RWPE1 (cell line): Measurements from ENCODE around the gene COA8.

Source experiments
- CTCF ChIA-PET: fragments of 350-600 bp; sonication (Branson Sonifier 250); formaldehyde crosslinking; extraction: SDS; loops from one replicate; lab custom pipeline; 2021; lab: Yijun Ruan, JAX
- POLR2A ChIA-PET: fragments of 400-600 bp; formaldehyde crosslinking; extraction: SDS; loops from one replicate; lab custom pipeline; 2020; ENCODE audit warnings: antibody characterized with exemption; ENCODE audit not compliant: low non-redundant PET; lab: Yijun Ruan, JAX
- DNase-seq: peaks from one replicate; pipeline ENCODE4 v3.0.0; 2012; ENCODE audit warnings: low spot score
- H3K27ac ChIP-seq: fragments of 450-650 bp; 2 replicates; pipeline ENCODE4 v1.5.1; 2017
- TF ChIP-seq, protein P1 (sequence below): fragments of 450-650 bp; conservative IDR thresholded peaks from 2 replicates; pipeline ENCODE4 v1.5.1; 2017; ENCODE audit warnings: low read depth, mild to moderate bottlenecking

Gene COA8

DNA sequence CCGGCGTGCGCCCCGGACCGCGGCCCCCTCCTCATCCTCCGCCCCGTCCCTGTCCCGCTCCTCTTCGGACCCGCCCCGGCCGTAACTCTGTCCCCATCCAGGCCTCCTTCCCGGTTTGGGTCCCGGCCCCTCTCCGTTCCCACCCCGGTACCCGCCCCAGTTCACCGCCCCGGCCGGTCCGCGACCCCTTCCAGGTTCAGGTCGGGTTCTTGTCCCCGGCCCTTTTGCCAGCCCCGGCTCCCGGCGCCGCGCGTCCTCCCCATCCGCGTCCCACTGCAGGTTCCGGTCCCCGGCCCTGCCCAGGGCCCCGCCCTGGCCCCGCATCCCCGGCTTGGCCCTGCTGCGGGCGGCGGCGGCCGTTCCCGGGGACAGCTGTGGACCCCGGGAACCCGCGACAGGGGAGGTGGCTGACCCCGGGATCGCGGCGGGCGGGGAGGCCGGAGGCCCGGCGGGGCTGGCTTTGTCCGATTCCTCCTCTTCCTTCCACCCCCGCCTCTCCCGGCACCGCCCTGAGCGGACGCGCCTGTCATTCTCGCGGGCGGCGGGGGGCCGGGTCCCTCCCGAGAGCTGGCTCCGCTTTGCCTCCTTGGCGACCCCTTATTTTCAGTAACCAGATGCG, 66.9 kb downstream of the COA8 start:
- POLR2A ChIA-PET, result no interaction called here

DNA sequence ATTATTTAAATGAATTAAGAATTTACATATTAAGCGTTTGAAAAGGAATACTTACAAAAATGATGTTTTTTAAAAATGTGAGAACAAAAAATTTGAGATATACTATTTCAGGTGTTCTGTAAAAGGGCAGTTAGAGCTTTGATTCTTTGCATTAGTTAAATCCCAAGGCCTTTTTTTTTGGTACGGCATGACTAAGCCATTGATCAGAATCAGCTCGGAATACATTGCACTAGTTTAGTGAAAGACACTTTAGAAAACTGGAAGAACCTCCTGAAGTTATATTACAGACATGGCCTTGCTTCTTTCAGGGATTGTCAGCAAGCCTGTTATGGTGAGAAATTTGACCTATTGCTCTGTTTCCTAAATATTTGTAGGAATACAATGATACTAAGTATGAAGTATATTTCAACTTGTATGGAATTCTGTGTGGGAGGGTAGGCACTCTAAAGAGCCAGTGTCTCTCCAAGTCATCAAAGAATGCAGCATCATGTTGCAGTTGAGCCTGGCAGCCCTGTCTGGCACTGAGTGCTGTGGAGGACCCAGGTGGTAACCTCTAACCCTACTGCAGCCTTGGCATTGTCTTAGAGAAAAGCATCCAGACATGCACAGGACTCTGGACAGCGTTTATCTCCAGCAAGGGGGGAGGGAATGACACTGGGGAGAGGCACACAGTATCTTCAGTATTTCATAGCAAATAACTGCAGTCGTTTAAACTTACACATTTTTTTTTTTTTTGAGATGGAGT, 67.8 kb downstream of the COA8 start:
- DNase-seq, result no peak
- ChIA-PET CTCF (no interaction called here), POLR2A (interaction anchor here (0.7 kb wide), 1 partner anchor 52 kb away, joined by 3 read pairs; no protein-coding TSS in a partner anchor)
- TF ChIP-seq, protein P1, sequence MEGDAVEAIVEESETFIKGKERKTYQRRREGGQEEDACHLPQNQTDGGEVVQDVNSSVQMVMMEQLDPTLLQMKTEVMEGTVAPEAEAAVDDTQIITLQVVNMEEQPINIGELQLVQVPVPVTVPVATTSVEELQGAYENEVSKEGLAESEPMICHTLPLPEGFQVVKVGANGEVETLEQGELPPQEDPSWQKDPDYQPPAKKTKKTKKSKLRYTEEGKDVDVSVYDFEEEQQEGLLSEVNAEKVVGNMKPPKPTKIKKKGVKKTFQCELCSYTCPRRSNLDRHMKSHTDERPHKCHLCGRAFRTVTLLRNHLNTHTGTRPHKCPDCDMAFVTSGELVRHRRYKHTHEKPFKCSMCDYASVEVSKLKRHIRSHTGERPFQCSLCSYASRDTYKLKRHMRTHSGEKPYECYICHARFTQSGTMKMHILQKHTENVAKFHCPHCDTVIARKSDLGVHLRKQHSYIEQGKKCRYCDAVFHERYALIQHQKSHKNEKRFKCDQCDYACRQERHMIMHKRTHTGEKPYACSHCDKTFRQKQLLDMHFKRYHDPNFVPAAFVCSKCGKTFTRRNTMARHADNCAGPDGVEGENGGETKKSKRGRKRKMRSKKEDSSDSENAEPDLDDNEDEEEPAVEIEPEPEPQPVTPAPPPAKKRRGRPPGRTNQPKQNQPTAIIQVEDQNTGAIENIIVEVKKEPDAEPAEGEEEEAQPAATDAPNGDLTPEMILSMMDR, result no peak
- H3K27ac ChIP-seq, result peak overlapping the region; percentile 55

More for the DNA sequence above, 66.9 kb downstream of the COA8 start:
- CTCF ChIA-PET, result interaction anchor here (0.5 to 0.6 kb wide), 2 partner anchors 37 to 58 kb away, joined by 3 to 6 read pairs; no protein-coding TSS in a partner anchor
- DNase-seq, result peak; percentile 38
- TF ChIP-seq, protein P1, result no peak
- peak overlapping the region; percentile 97 for H3K27ac ChIP-seq

DNA sequence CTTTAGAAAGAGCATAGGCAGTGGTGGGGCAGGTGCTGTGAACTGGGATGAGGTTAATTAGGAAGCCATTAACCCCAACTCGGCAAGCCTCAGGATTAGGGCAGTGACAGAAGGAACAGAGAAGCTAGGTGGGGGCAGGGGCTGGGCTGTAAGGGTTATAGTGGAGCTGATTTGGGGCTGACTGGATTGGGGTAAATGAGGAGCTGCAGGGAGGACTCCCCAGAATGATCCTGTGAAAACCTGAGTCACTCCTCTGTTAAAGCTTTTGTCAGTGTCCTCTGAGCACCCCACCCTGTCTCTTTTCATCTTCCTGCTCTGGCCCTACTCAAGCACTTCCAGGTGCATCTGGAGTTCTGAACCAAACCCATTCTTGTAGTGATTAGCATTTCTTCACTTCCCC, 70.6 kb downstream of the COA8 start:
- no peak for DNase-seq
- CTCF ChIA-PET, result no interaction called here
- H3K27ac ChIP-seq, result peak overlapping the region; percentile 55
- POLR2A ChIA-PET, result no interaction called here
- TF ChIP-seq, protein P1, result no peak

DNA sequence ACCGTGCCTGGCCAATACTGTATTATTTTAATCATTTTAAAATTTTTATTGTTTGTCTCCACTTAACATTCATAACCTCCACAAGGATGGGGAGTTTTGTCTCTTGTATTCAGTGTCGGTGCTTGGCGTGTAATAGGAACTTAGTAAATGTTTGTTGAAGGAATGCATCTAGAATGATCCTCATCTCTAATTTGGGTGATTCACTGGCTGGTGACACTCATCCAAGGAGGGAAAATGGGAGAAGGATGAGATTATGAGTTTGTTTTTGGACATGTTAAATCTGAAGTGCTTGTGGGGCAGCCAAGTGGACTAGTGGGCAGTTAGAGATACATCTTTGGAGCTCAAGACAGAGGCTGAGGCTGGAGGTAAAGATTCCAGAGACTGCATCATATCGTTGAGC, 71.4 kb downstream of the COA8 start:
- TF ChIP-seq, protein P1, result no peak
- ChIA-PET CTCF (no interaction called here), POLR2A (no interaction called here)

DNA sequence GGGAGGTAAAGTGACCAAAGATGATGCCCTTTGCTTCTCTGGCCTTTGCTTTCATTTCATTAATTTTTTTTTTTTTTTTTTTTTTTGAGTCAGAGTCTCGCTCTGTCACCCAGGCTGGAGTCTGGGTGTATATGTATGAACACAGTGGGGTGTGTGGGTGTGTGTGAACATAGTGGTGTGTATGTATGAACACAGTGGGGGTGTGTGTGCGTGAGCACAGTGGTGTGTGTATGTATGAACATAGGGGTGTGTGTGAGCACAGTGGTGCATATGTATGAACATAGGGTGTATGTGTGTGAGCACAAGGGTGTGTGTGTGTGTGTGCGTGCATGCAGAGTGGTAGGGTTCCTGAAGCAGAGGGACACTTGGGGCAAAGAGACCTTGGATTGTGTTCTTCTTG, 75.8 kb downstream of the COA8 start:
- TF ChIP-seq, protein P1, result no peak
- CTCF ChIA-PET, result no interaction called here

More for the DNA sequence above, 71.4 kb downstream of the COA8 start:
- H3K27ac ChIP-seq, result peak overlapping the region; percentile 55; the same call in 1 of the 2 replicates
- no peak for DNase-seq

More for the DNA sequence above, 75.8 kb downstream of the COA8 start:
- POLR2A ChIA-PET, result no interaction called here
- no peak overlapping the region for H3K27ac ChIP-seq
- DNase-seq, result no peak
